K562 (cell line): Measurements from ENCODE around the gene FLOT2. TPM values are rescaled to one million over a fixed set of nuclear protein-coding genes. Genes with fewer than 3 reads are reported as not detected.
"Not testable (repeated sequence)": the region's sequence is repeated elsewhere in the genome, so short reads cannot be mapped to it uniquely, and the experiment has no call there.

Experiments
- ATAC-seq: fragments of 200-7000 bp; cut with Tn5 transposase; 3 replicates; pipeline ENCODE4 v1.9.1; 2020; ENCODE audit warnings: moderate library complexity
- BruUV-seq: library from RNA; stranded (reverse); fragments of 400-500 nt; replicated peaks from 2 replicates; lab custom pipeline; 2021; lab: Mats Ljungman, UMichigan
- CTCF ChIA-PET: fragments of 300-600 bp; formaldehyde crosslinking; extraction: SDS; loops from one replicate; lab custom pipeline; 2021; ENCODE audit warnings: low intra/inter-chr PET ratio; lab: Yijun Ruan, JAX
- POLR2A ChIA-PET: fragments of 300-600, 350-650 bp; sonication (Branson Sonifier 250); formaldehyde crosslinking; extraction: SDS; loops from one replicate; lab custom pipeline; 2021; ENCODE audit warnings: antibody characterized with exemption, inconsistent platforms; lab: Yijun Ruan, JAX
- DNase-seq, 4 experiments: peaks; one replicate each; pipeline versions ENCODE4 v3.0.0 to v3.0.0-alpha.2; 2011 to 2018; ENCODE audit warnings: low spot score in 3 of 4, mixed read lengths in 3 of 4; ENCODE audit errors: extremely low read depth in 1 of 4
- FAIRE-seq: peaks from 2 replicates; lab custom pipeline; 2011; peaks lifted over from hg19 to GRCh38; lab: Jason Lieb, UNC
- H2AFZ ChIP-seq: 2 replicates; pipeline ENCODE4 v1.6.0; 2011; ENCODE audit warnings: low read depth, low read length, control low read depth, inconsistent platforms
- H3K27ac ChIP-seq: fragments of 200-600 bp; 3 replicates; pipeline ENCODE4 v1.8.0; 2011; ENCODE audit warnings: low read depth, mild to moderate bottlenecking, control low read depth, inconsistent platforms, low read length, moderate library complexity, mixed read lengths; ENCODE audit errors: extremely low read depth
- H3K27me3 ChIP-seq, 2 experiments: fragments of 300-600 bp in 1 of 2; 2 replicates in 1 of 2; 3 replicates in 1 of 2; pipeline versions ENCODE4 v1.6.0 to v1.8.0; 2011; ENCODE audit warnings: inconsistent platforms in 2 of 2, low read length in 2 of 2, mild to moderate bottlenecking in 1 of 2, mixed read lengths in 1 of 2, moderate library complexity in 1 of 2; ENCODE audit not compliant: control insufficient read depth in 2 of 2, insufficient read depth in 2 of 2
- H3K36me3 ChIP-seq: fragments of 300-600 bp; 3 replicates; pipeline ENCODE4 v1.8.0; 2011; ENCODE audit warnings: mild to moderate bottlenecking, low read length, inconsistent platforms; ENCODE audit not compliant: control insufficient read depth, insufficient read depth
- H3K4me1 ChIP-seq, 2 experiments: fragments of 200-600 bp in 1 of 2; replicated peaks in 1 of 2; 2 replicates in 1 of 2; 3 replicates in 1 of 2; pipeline versions ENCODE4 v1.5.1 to v1.8.0; 2011; ENCODE audit warnings: inconsistent platforms in 2 of 2, low read length in 2 of 2, mild to moderate bottlenecking in 1 of 2, mixed read lengths in 1 of 2, moderate library complexity in 1 of 2; ENCODE audit not compliant: control insufficient read depth in 2 of 2, insufficient read depth in 2 of 2
- H3K4me2 ChIP-seq: 2 replicates; pipeline ENCODE4 v1.6.1; 2011; ENCODE audit warnings: low read length, control low read depth, inconsistent platforms, mixed read lengths; ENCODE audit not compliant: insufficient read depth
- H3K4me3 ChIP-seq: fragments of 200-600 bp; sonication (generic), shearing (Covaris generic); 2 replicates; pipeline ENCODE4 v1.5.1; 2016; ENCODE audit warnings: control low read depth, inconsistent platforms
- H3K79me2 ChIP-seq: fragments of 200-600 bp; 3 replicates; pipeline ENCODE4 v1.8.0; 2011; ENCODE audit warnings: low read length, inconsistent platforms; ENCODE audit not compliant: control insufficient read depth, insufficient read depth
- H3K9ac ChIP-seq, 2 experiments: 2 replicates each; pipeline versions ENCODE4 v1.6.0 to v1.6.1; 2011; ENCODE audit warnings: low read depth in 2 of 2, low read length in 2 of 2, control low read depth in 1 of 2, inconsistent platforms in 1 of 2, mild to moderate bottlenecking in 1 of 2, mixed read lengths in 1 of 2; ENCODE audit not compliant: insufficient read depth in 1 of 2
- H3K9me1 ChIP-seq: one replicate; pipeline ENCODE4 v1.6.0; 2011; ENCODE audit warnings: inconsistent platforms, mild to moderate bottlenecking, low read length, moderate library complexity; ENCODE audit not compliant: control insufficient read depth, insufficient read depth
- H3K9me3 ChIP-seq: replicated peaks from 2 replicates; pipeline ENCODE4 v1.5.1; 2011; ENCODE audit warnings: low read depth, low read length, inconsistent platforms; ENCODE audit not compliant: control insufficient read depth, insufficient read depth
- H4K20me1 ChIP-seq: replicated peaks from 2 replicates; pipeline ENCODE4 v1.6.1; 2011; ENCODE audit warnings: low read length, inconsistent platforms, mixed read lengths; ENCODE audit not compliant: control insufficient read depth, insufficient read depth
- ARHGAP35 ChIP-seq: fragments of 450-650 bp; IDR thresholded peaks from 2 replicates; pipeline ENCODE4 v1.6.1; 2018; ENCODE audit not compliant: partially characterized antibody
- DPF2 ChIP-seq: fragments of 450-650 bp; IDR thresholded peaks from 2 replicates; pipeline ENCODE4 v1.6.1; 2016
- ELF4 ChIP-seq: fragments of 450-650 bp; formaldehyde crosslinking; IDR thresholded peaks from 2 replicates; pipeline ENCODE4 v1.4.0; 2022; ENCODE audit warnings: missing genetic modification characterization
- MTA2 ChIP-seq: fragments of 450-650 bp; IDR thresholded peaks from 2 replicates; pipeline ENCODE4 v1.6.1; 2016; ENCODE audit warnings: low read depth
- NCOA4 ChIP-seq: fragments of 450-650 bp; IDR thresholded peaks from 2 replicates; pipeline ENCODE4 v1.6.1; 2018; ENCODE audit warnings: mild to moderate bottlenecking; ENCODE audit not compliant: partially characterized antibody
- SMARCE1 ChIP-seq: fragments of 450-650 bp; IDR thresholded peaks from 2 replicates; pipeline ENCODE4 v1.7.1; 2016; ENCODE audit warnings: mild to moderate bottlenecking
- THRB ChIP-seq: fragments of 450-650 bp; formaldehyde crosslinking; conservative IDR thresholded peaks from 2 replicates; pipeline ENCODE4 v1.4.0; 2022; ENCODE audit warnings: mild to moderate bottlenecking, missing genetic modification characterization
- ZNF584 ChIP-seq: fragments of 200-800 bp; sonication (Bioruptor generic); IDR thresholded peaks from 2 replicates; pipeline ENCODE4 v1.6.1; 2016; ENCODE audit warnings: low read depth, mild to moderate bottlenecking, missing genetic modification characterization, missing compliant biosample characterization
- WGBS: fragments of 100-300 bp; shearing (Covaris generic); methylation state at CpG from one replicate; pipeline ENCODE4 v1.1.6; 2016; ENCODE audit warnings: low coverage, mixed read lengths; ENCODE audit not compliant: insufficient coverage; ENCODE audit errors: missing lambda C conversion rate; 5-methylcytosine and 5-hydroxymethylcytosine counted together
- in situ Hi-C: fragments of 300-500 bp; cut with MboI; formaldehyde crosslinking; loops from 4 replicates; pipeline ENCODE4 v1.15.0; 2018; ENCODE audit warnings: inconsistent platforms, mixed read lengths
- intact Hi-C: fragments of 100-400 bp; cut with micrococcal nuclease; formaldehyde crosslinking; loops from 2 replicates; pipeline ENCODE4 v1.14.2; 2022
- polyA plus RNA-seq, 8 experiments: library from polyadenylated mRNA; depleted of rRNA in 4 of 8; stranded (reverse) in 5 of 8; unstranded in 3 of 8; fragments of >200 nt; fragmentation: Nextera tagmentation in 2 of 8; fragmentation: Illumina TruSeq in 1 of 8; extraction: Ambion mirVana in 2 of 8; extraction: Trizol in 1 of 8; gene quantifications; 2 replicates each; pipeline versions ENCODE4 v1.2.1 to v1.2.3, GENCODE V29; 2011 to 2014; ENCODE audit warnings: inconsistent platforms in 1 of 8, missing spikeins in 1 of 8
- total RNA-seq, 7 experiments: library from RNA; depleted of rRNA in 6 of 7; stranded (reverse); fragments of >200 nt in 6 of 7; fragmentation: Illumina TruSeq in 2 of 7; extraction: Trizol in 2 of 7; gene quantifications; 2 replicates each; pipeline versions ENCODE4 v1.2.1 to v1.2.3, GENCODE V29; 2011 to 2021; ENCODE audit warnings: low replicate concordance in 1 of 7
- TF ChIP-seq, protein P1 (sequence below): fragments of 450-650 bp; IDR thresholded peaks from 2 replicates; pipeline ENCODE4 v1.6.1; 2016; ENCODE audit warnings: missing biosample characterization, missing genetic modification characterization
- TF ChIP-seq, protein P2 (sequence below): fragments of 450-650 bp; IDR thresholded peaks from 2 replicates; pipeline ENCODE4 v1.6.1; 2016; ENCODE audit warnings: low read depth

The FLOT2 gene
- total and polyA plus RNA-seq, 9 of the 15 experiments (the other 6 are each of a cell fraction or from before 2014, with no cell fraction given), result 17.5 to 138 (median 41.7) TPM

DNA sequence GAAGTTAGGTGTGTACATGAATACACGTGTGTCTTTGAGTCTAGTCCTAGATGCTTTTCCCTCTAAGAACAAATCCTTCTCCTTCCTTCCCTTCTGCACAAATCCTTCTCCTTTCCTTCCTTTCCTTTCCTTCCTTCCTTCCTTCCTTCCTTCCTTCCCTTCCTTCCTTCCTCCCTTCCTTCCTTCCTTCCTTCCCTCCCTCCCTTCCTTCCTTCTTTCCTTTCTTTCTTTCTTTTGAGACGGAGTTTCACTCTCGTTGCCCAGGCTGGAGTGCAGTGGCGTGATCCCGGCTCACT, 6.0 kb upstream of the FLOT2 start:
- H3K9me1 ChIP-seq, H3K9me3 ChIP-seq, in situ Hi-C loops, FAIRE-seq, H3K4me3 ChIP-seq, DNase-seq, H3K27me3 ChIP-seq, H4K20me1 ChIP-seq, BruUV-seq, ATAC-seq: not testable (repeated sequence)
- Histone ChIP-seq H2AFZ (peak overlapping the region; percentile 89), H3K79me2 (peaks cover 36% of the 10 kb centered on the region), H3K9ac (0 out of 4 replicates have a peak overlapping the region, but pooled peaks of 1 of the 2 experiments have one; percentile 28), H3K36me3 (peaks cover 62% of the 10 kb centered on the region), H3K27ac (peak overlapping the region; percentile 24; the same call in 2 of the 3 replicates), H3K4me1 (peaks cover 69 to 72% of the 10 kb centered on the region in 2 experiments), H3K4me2 (peak overlapping the region; percentile 92)
- intact Hi-C loops, result loop anchor here (2.0 to 10.0 kb wide), 6 partner anchors 41 to 309 kb away; partner anchors contain the start of genes PHF12, SPAG5 and TLCD1
- ChIA-PET CTCF (interaction anchor here (2.4 kb wide), 1 partner anchor 177 kb away, joined by 14 read pairs; the partner anchor contains the start of gene TLCD1), POLR2A (interaction anchor here (0.8 to 2.4 kb wide), 2 partner anchors 12 to 177 kb away, joined by 3 to 9 read pairs; partner anchors contain the start of gene TLCD1)
- WGBS, result 63% methylated on average over 5 of the region's 5 CpGs
- TF ChIP-seq ARHGAP35, result peak; percentile 85
- 0 out of 2 replicates have a peak, but pooled peaks have one; percentile 17 for TF ChIP-seq DPF2
- TF ChIP-seq, protein P1, sequence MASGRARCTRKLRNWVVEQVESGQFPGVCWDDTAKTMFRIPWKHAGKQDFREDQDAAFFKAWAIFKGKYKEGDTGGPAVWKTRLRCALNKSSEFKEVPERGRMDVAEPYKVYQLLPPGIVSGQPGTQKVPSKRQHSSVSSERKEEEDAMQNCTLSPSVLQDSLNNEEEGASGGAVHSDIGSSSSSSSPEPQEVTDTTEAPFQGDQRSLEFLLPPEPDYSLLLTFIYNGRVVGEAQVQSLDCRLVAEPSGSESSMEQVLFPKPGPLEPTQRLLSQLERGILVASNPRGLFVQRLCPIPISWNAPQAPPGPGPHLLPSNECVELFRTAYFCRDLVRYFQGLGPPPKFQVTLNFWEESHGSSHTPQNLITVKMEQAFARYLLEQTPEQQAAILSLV (tag), result 0 out of 2 replicates have a peak, but pooled peaks have one; percentile 19
- peak; percentile 95 for TF ChIP-seq ELF4 (CRISPR knock-in tag)
- TF ChIP-seq MTA2, result peak; percentile 33; the same call in 1 of the 2 replicates
- 0 out of 2 replicates have a peak, but pooled peaks have one; percentile 9 for TF ChIP-seq ZNF584 (CRISPR knock-in tag)
- 0 out of 2 replicates have a peak, but pooled peaks have one; percentile 20 for TF ChIP-seq SMARCE1
- peak; percentile 77 for TF ChIP-seq NCOA4
- TF ChIP-seq THRB (CRISPR knock-in tag), result peak; percentile 88
- TF ChIP-seq, protein P2, sequence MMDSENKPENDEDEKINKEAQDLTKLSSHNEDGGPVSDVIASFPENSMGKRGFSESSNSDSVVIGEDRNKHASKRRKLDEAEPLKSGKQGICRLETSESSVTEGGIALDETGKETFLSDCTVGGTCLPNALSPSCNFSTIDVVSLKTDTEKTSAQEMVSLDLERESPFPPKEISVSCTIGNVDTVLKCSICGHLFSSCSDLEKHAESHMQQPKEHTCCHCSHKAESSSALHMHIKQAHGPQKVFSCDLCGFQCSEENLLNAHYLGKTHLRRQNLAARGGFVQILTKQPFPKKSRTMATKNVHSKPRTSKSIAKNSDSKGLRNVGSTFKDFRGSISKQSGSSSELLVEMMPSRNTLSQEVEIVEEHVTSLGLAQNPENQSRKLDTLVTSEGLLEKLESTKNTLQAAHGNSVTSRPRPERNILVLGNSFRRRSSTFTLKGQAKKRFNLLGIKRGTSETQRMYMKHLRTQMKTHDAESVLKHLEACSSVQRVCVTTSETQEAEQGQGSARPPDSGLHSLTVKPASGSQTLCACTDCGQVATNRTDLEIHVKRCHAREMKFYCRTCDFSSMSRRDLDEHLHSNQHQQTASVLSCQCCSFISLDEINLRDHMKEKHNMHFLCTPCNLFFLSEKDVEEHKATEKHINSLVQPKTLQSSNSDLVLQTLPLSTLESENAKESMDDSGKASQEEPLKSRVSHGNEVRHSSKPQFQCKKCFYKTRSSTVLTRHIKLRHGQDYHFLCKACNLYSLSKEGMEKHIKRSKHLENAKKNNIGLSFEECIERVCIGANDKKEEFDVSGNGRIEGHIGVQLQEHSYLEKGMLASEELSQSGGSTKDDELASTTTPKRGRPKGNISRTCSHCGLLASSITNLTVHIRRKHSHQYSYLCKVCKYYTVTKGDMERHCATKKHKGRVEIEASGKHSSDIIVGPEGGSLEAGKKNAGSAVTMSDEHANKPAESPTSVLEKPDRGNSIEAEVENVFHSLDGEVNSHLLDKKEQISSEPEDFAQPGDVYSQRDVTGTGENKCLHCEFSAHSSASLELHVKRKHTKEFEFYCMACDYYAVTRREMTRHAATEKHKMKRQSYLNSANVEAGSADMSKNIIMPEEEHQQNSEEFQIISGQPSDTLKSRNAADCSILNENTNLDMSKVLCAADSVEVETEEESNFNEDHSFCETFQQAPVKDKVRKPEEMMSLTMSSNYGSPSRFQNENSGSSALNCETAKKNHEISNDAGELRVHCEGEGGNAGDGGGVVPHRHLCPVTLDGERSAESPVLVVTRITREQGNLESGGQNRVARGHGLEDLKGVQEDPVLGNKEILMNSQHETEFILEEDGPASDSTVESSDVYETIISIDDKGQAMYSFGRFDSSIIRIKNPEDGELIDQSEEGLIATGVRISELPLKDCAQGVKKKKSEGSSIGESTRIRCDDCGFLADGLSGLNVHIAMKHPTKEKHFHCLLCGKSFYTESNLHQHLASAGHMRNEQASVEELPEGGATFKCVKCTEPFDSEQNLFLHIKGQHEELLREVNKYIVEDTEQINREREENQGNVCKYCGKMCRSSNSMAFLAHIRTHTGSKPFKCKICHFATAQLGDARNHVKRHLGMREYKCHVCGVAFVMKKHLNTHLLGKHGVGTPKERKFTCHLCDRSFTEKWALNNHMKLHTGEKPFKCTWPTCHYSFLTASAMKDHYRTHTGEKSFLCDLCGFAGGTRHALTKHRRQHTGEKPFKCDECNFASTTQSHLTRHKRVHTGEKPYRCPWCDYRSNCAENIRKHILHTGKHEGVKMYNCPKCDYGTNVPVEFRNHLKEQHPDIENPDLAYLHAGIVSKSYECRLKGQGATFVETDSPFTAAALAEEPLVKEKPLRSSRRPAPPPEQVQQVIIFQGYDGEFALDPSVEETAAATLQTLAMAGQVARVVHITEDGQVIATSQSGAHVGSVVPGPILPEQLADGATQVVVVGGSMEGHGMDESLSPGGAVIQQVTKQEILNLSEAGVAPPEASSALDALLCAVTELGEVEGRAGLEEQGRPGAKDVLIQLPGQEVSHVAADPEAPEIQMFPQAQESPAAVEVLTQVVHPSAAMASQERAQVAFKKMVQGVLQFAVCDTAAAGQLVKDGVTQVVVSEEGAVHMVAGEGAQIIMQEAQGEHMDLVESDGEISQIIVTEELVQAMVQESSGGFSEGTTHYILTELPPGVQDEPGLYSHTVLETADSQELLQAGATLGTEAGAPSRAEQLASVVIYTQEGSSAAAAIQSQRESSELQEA, result peak; percentile 41; the same call in 1 of the 2 replicates
